HL-60/S4 treated with phorbol 12-myristate 13-acetate at 8.2 ng/mL for 4 days and 3 days (cell line): ENCODE data around the gene NELFA.
"Not testable (repeated sequence)": the region's sequence is repeated elsewhere in the genome, so short reads cannot be mapped to it uniquely, and the experiment has no call there.

ENCODE experiments used
- in situ Hi-C: fragments of 300-500 bp; cut with MboI; formaldehyde crosslinking; loops from 2 replicates; pipeline ENCODE4 v1.15.0; 2022; ENCODE audit warnings: low sequenced_read_pairs

Gene NELFA

GRCh38 chr4:2040391-2041238 lies 31.8 kb upstream of the NELFA start:
- in situ Hi-C loops: no loop called here

DNA sequence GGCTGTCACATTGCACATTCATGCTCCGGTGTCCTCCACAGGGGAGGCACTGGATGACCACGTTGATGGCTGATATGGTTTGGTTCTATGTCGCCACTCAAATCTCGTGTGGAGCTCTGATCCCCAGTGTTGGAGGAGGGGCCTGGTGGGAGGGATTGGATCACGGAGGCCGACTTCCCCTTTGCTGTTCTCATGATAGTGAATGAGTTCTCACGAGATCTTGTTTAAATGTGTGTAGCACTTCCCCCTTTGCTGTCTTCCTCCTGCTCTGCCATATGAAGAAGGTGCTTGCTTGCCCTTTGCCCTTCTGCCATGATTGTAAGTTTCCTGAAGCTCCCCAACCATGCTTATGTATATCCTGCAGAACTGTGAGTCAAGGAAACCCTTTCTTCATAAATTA lies 28.1 kb upstream of the NELFA start:
- in situ Hi-C loops: no loop called here

- in situ Hi-C loops: no loop called here
Measured at GRCh38 chr4:2036327-2036726, 27.6 kb upstream of the NELFA start.

GRCh38 chr4:2031161-2031560 lies 22.4 kb upstream of the NELFA start:
- in situ Hi-C loops: not testable (repeated sequence)

DNA sequence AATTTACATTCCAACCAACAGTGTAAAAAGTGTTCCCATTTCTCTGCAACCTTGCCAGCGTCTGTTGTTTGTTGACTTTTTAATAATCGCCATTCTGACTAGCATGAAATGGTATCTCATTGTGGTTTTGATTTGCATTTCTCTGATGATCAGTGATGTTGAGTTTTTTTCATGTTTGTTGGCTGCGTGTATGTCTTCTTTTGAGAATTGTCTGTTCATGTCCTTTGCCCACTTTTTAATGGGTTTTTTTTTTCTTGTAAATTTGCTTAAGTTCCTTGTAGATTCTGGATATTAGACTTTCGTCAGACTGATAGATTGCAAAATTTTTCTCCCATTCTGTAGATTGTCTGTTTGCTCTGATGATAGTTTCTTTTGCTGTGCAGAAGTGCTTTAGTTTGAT lies 18.3 kb upstream of the NELFA start:
- in situ Hi-C loops: not testable (repeated sequence)

DNA sequence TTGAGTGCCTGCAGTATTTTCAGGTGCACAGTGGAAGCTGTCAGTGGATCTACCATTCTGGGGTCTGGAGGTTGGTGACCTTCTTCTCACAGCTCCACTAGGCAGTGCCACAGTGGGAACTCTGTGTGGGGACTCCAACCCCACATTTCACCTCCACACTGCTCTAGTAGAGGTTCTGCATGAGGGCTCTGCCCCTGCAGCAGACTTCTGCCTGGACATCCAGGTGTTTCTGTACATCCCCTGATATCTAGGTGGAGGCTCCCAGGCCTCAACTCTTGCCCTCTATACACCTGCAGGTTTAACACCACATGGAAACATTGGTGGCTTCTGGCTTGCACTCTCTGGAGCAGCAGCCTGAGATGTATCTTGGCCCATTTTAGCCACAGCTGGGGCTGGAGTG lies 17.0 kb upstream of the NELFA start:
- in situ Hi-C loops: no loop called here

DNA sequence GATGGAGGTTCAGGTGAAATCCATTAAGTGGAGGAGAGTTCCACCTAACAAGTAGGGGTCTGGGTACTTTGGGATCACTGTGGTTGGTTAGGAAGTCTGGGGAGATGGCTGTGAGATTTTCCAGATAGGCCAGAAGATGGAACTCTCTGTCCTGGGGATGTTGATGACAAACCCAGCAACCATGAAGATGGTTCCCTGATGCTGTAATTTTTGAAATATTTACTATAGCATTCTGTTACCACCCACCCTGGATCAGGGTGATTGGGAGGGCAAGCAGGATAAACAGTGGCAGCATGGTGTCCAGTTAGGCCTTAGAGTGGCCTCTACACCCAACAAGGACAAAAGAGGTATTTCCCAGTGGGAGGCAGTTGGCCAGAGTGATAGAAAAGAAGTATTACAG lies 15.9 kb upstream of the NELFA start:
- in situ Hi-C loops: no loop called here

- in situ Hi-C loops: not testable (repeated sequence)
Measured at GRCh38 chr4:2021358-2022018, 12.7 kb upstream of the NELFA start.

DNA sequence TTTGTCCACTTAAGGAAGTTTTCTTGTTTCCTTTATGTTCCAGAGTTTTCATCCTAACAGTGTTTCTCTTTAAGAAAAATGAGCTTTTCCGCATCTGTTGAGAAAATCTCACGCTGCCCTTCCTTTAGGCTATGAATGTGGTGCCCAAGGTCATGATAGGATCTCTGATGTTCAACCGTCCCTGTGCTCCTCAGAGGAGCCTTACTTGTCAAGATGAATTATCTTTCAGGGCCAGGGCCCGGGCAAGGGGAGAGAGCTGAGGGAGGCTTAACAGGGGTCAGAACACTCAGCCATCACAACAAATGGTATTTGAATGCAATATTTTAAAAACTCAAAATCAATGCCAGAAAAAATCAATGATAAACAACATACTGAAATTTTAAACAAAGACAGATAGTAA lies 6.2 kb upstream of the NELFA start:
- in situ Hi-C loops: no loop called here

GRCh38 chr4:2011583-2011982 lies 2.8 kb upstream of the NELFA start:
- in situ Hi-C loops: no loop called here

GRCh38 chr4:2009651-2010233 lies 968 bp upstream of the NELFA start:
- in situ Hi-C loops: no loop called here

GRCh38 chr4:2008671-2008920 lies 178 bp downstream of the NELFA start:
- in situ Hi-C loops: no loop called here

- in situ Hi-C loops: no loop called here
Measured at GRCh38 chr4:2007804-2008670, 737 bp downstream of the NELFA start.

DNA sequence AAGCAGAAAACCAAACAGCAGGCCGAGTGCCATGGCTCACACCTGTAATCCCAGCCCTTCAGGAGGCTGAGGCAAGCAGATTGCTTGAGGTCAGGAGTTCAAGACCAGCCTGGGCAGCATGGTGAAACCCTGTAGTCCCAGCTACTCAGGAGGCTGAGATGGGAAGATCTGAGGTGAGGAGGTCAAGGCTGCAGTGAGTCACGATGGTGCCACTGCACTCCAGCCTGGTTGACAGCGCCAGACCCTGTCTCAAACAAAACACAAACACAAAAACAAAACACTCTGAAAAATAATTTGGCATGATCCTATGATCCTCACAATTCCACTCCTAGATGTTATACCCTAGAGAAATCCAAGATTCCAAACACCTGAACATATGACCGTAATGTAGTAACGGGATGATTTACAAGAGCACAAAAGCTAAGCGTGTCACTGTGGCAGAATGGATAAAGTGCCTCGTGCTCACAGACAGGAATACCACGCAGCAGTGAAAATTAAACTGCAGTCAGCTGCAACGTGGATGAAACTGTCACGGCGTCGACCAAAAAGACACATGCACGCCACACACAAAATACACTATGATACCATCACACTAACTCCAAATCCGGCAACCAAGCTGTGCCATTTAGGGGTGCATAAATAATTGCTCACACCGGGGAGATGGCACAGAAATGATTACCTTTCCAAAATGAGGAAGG lies 1.7 kb downstream of the NELFA start:
- in situ Hi-C loops: no loop called here

DNA sequence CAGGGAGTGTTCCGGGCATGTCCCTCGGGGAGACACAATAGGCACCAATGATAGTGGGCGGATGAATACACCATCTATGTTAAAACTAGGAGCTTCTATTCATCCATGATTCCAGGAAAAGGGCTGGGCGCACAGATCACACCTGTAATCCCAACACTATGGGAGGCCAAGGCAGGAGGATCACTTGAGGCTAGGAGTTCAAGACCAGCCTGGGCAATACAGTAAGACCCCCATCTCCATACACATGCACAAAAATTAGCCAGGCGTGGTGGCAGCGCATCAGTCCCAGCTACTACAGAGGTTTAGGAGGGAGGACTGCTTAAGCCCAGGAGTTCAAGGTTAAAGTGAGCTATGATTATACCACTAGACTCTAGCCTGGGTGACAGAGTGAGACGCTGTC lies 2.4 kb downstream of the NELFA start:
- in situ Hi-C loops: no loop called here

GRCh38 chr4:2003361-2003760 lies 5.4 kb downstream of the NELFA start:
- in situ Hi-C loops: not testable (repeated sequence)

GRCh38 chr4:1999308-1999707 lies 9.5 kb downstream of the NELFA start:
- in situ Hi-C loops: not testable (repeated sequence)

- in situ Hi-C loops: no loop called here
Measured at GRCh38 chr4:1998296-1998695, 10.5 kb downstream of the NELFA start.

DNA sequence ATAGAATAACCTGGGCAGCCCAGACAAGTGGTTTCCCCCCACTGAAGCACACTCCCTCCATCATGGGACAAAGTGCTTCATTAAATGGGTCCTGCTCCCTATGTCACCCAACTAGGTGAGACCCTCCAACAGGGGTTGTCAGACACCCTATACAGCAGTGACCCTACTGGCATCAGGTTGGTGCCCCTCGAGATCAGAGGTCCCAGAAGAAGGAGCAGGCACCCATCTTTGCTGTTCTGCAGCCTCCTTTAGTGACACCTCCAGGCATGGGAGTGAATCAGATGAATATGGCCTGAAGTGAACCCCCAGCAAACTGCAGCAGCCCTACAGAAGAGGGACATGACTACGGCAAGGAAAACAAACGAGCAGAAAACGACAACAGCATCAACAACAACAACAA lies 11.1 kb downstream of the NELFA start:
- in situ Hi-C loops: no loop called here

DNA sequence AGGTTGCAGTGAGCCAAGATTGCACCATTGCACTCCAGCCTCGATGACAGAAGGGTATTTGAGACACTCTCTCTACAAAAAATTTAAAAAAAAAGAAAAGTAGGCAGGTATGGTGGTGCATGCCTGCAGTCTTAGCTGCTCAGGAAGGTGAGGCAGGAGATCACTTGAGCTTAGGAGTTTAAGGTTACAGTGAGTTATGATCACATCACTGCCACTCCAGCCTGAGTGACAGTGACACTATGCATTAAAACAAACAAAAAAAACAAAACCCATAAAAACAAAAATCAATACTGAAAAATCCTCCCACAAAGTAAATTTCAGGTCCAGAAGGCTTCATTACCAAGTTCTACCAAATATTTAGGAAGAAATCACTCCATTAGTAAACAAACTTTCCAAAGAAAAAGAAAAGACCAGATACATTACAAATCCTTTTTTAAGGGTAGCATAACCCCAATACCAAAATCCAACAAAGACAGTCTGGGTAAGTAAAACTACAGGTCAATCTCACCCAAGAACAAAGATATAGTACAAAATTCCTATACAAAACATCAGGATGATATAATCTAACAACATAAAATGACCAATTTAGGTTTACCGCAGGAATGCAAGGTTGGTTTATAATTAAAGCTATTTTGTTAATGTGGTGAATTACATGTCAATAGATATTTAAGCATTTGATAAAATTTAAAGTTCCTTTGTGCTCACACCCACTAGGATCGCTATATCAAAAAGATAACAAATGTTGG lies 11.7 kb downstream of the NELFA start:
- in situ Hi-C loops: no loop called here
